ENCODE data around the gene SOBP.

- TF ChIP-seq CTCF (conservative IDR thresholded peaks at IDR 0.05; ENCODE audit: low read depth in 2 of 2) = no peak
- TF ChIP-seq EZH2 (IDR thresholded peaks at IDR 0.05; ENCODE audit: low read depth, unreplicated experiment) = no peak
- TF ChIP-seq CREB1 (CRISPR knock-in tag; IDR thresholded peaks at IDR 0.05; ENCODE audit: low read depth) = no peak
- no peak for TF ChIP-seq EZH2phosphoT487 (IDR thresholded peaks at IDR 0.05; ENCODE audit: unreplicated experiment)
- no peak for TF ChIP-seq REST (IDR thresholded peaks at IDR 0.05; ENCODE audit: unreplicated experiment)
- no peak for TF ChIP-seq POLR2AphosphoS5 (IDR thresholded peaks at IDR 0.05; ENCODE audit: low read depth)
- TF ChIP-seq JUNB (IDR thresholded peaks at IDR 0.05; ENCODE audit: unreplicated experiment) = no peak
- no peak for TF ChIP-seq NANOG (IDR thresholded peaks at IDR 0.05; ENCODE audit: borderline replicate concordance)
- no peak for TF ChIP-seq ZNF114 (CRISPR knock-in tag; IDR thresholded peaks at IDR 0.05)
- no peak for TF ChIP-seq STAT1 (IDR thresholded peaks at IDR 0.05; ENCODE audit: unreplicated experiment)
- no peak for TF ChIP-seq ZNF331 (CRISPR knock-in tag; IDR thresholded peaks at IDR 0.05; ENCODE audit: low read depth)
- TF ChIP-seq ETS1 (IDR thresholded peaks at IDR 0.05) = no peak
- TF ChIP-seq ZNF462 (CRISPR knock-in tag; IDR thresholded peaks at IDR 0.05) = no peak
These were observed 200.2 kb downstream of the SOBP start for GRCh38 chr6:107689951-107690642.
